Sigmoid colon (tissue), 4 donors: Measurements from ENCODE around the gene RBM12.

Experiments used
- EP300 ChIP-seq, 4 donors: sonication (generic); formaldehyde crosslinking; IDR thresholded peaks; one replicate each; pipeline ENCODE4 v1.6.1; 2017; ENCODE audit warnings: antibody characterized with exemption in 4 of 4
- TF ChIP-seq, protein P1 (sequence below), 4 experiments: fragments of 450-650 bp in 3 of 4; fragments of 200-600 bp in 1 of 4; IDR thresholded peaks; one replicate each; pipeline ENCODE4 v1.5.1; 2016 to 2019; ENCODE audit warnings: antibody characterized with exemption in 4 of 4, mild to moderate bottlenecking in 3 of 4, moderate library complexity in 2 of 4

- TF ChIP-seq, protein P1, sequence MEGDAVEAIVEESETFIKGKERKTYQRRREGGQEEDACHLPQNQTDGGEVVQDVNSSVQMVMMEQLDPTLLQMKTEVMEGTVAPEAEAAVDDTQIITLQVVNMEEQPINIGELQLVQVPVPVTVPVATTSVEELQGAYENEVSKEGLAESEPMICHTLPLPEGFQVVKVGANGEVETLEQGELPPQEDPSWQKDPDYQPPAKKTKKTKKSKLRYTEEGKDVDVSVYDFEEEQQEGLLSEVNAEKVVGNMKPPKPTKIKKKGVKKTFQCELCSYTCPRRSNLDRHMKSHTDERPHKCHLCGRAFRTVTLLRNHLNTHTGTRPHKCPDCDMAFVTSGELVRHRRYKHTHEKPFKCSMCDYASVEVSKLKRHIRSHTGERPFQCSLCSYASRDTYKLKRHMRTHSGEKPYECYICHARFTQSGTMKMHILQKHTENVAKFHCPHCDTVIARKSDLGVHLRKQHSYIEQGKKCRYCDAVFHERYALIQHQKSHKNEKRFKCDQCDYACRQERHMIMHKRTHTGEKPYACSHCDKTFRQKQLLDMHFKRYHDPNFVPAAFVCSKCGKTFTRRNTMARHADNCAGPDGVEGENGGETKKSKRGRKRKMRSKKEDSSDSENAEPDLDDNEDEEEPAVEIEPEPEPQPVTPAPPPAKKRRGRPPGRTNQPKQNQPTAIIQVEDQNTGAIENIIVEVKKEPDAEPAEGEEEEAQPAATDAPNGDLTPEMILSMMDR (IDR thresholded peaks at IDR 0.05) = no peak
- TF ChIP-seq EP300 (IDR thresholded peaks at IDR 0.05) = no peak
Observed at GRCh38 chr20:35651958-35652357, 12.7 kb downstream of the RBM12 start.
